ENCODE measurements around the gene RCBTB2.

The RCBTB2 gene

DNA sequence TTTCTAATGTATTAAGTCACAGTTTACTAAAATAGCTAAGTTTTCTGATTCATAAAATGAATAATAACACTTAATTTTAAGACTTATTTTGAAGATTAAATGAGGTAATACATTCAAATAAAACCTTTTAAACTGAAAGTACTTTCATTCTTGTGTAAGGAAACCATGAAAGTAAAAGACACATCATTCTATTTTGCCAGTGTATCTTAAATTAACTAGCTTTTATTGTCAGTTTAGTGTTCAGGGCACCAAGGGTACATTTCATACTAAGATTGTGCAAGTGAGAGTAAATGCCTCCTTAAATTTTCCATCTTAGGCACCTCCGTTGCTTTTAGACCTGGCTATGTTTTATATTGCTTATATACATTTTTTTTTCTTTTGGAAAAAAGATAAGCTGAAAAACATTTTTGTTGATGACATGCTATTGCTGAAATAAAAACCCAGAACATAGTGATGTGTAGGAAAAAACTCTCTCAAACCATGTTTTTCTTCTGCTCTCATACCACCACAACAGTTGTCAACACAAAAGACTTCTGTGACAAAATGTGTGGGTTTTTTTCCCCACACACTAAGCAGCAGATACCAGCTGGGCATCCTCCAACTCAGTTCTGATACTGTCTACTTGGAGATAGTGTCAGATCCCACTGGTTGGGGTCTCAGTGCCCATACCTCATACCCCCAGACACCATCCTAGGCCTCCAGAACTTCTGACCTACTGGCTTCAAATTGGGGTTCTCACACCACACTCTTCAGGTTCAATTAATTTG is 89.3 kb downstream of the RCBTB2 start:
- no peak for DNase-seq

All from midbrain (tissue), 1 donor.